HepG2 (cell line): ENCODE results near the gene PRR12. TPM values are rescaled to one million over a fixed set of nuclear protein-coding genes. Genes with fewer than 3 reads are reported as not detected.

Source experiments
- ESRRA ChIP-seq: sonication (generic); formaldehyde crosslinking; IDR thresholded peaks from 2 replicates; pipeline ENCODE4 v1.5.1; 2020; ENCODE audit warnings: mild to moderate bottlenecking, low read depth, missing genetic modification reagents
- KMT2B ChIP-seq: IDR thresholded peaks from 2 replicates; pipeline ENCODE4 v1.6.1; 2016; ENCODE audit warnings: missing genetic modification reagents, missing compliant biosample characterization
- RFX3 ChIP-seq: IDR thresholded peaks from 2 replicates; pipeline ENCODE4 v1.6.1; 2016; ENCODE audit warnings: missing biosample characterization, missing genetic modification reagents
- ZBTB1 ChIP-seq: sonication (generic); formaldehyde crosslinking; IDR thresholded peaks from 2 replicates; pipeline ENCODE4 v1.4.0; 2020; ENCODE audit warnings: missing genetic modification reagents, borderline replicate concordance
- ZNF567 ChIP-seq: sonication (generic); formaldehyde crosslinking; IDR thresholded peaks from 2 replicates; pipeline ENCODE4 v1.8.1; 2023; ENCODE audit warnings: mild to moderate bottlenecking, missing genetic modification reagents, borderline replicate concordance
- polyA plus RNA-seq, 8 experiments: library from polyadenylated mRNA; depleted of rRNA in 3 of 8; stranded (reverse) in 7 of 8; unstranded in 1 of 8; fragments of >200 nt; fragmentation: Illumina TruSeq in 4 of 8; extraction: Trizol in 4 of 8; gene quantifications; 2 replicates each; pipeline versions ENCODE4 v1.2.1 to v1.2.3, GENCODE V29; 2011 to 2016; ENCODE audit warnings: low read depth in 4 of 8, missing spikeins in 1 of 8, mixed read lengths in 1 of 8; ENCODE audit not compliant: insufficient read depth in 1 of 8
- total RNA-seq, 5 experiments: library from RNA; depleted of rRNA; stranded (reverse); fragments of >200 nt; fragmentation: Illumina TruSeq; extraction: Trizol; gene quantifications; 2 replicates each; pipeline ENCODE4 v1.2.3, GENCODE V29; 2016; ENCODE audit warnings: low read depth in 1 of 5
- TF ChIP-seq, protein P1 (sequence below): sonication (generic); formaldehyde crosslinking; IDR thresholded peaks from 2 replicates; pipeline ENCODE4 v1.4.0; 2020; ENCODE audit warnings: mild to moderate bottlenecking, missing genetic modification reagents, borderline replicate concordance
- TF ChIP-seq, protein P2 (sequence below): sonication (generic); formaldehyde crosslinking; IDR thresholded peaks from 2 replicates; pipeline ENCODE4 v1.4.0; 2020; ENCODE audit warnings: missing genetic modification reagents, borderline replicate concordance
- TF ChIP-seq, protein P3 (sequence below): sonication (generic); formaldehyde crosslinking; conservative IDR thresholded peaks from 2 replicates; pipeline ENCODE4 v1.4.0; 2020; ENCODE audit warnings: missing genetic modification reagents
- TF ChIP-seq, protein P4 (sequence below): sonication (generic); formaldehyde crosslinking; IDR thresholded peaks from 2 replicates; pipeline ENCODE4 v1.5.1; 2020; ENCODE audit warnings: missing genetic modification reagents, mild to moderate bottlenecking, borderline replicate concordance
- TF ChIP-seq, protein P5 (sequence below): sonication (generic); formaldehyde crosslinking; IDR thresholded peaks from 2 replicates; pipeline ENCODE4 v1.4.0; 2020; ENCODE audit warnings: mild to moderate bottlenecking, missing genetic modification reagents

PRR12 gene
- total and polyA plus RNA-seq, 2 of the 13 experiments (the other 11 are each of a cell fraction or from before 2014, with no cell fraction given), result 0.62 to 1.5 TPM

DNA sequence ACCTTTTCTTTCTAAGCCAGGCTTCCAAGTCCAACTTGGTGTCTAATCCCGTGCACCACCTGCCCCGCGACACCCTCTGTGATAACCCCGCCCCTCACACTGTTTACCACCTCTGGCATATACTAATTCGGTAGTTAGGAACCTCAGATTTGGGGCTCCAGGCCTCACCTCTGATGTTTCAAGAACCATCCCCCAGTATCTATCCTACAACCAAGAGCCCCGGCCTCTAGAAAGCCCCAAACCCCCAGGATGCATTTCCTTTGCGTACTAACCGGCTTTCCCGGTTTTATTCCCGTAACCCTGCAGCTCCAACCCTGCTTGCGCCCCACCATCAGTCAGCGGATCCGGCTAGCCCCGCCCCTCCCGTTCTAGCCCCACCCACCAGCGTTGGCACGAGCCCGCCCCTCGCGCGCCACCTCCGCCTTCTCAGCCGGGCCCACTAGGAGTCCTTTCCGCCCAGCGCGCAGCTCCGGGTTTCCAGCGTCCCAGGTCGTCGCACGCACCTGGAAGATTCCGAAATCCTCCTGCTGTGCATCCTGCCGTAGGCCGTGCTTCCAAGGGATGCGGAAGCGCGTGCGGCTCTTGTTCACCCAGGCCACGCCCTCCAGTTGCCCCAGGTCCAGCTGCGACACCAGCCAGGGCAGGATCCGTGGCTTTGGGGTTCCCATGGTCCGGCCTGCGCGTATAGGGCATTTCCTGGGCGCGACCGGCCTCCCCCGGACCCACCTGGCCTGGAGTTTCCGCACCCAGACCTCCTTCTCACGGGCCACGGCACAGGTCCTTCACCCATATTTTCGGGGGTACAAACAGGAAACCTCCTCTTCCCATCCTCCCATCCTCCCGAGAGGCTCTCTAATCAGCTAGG, 73.4 kb downstream of the PRR12 start (continued):
- TF ChIP-seq, protein P1, sequence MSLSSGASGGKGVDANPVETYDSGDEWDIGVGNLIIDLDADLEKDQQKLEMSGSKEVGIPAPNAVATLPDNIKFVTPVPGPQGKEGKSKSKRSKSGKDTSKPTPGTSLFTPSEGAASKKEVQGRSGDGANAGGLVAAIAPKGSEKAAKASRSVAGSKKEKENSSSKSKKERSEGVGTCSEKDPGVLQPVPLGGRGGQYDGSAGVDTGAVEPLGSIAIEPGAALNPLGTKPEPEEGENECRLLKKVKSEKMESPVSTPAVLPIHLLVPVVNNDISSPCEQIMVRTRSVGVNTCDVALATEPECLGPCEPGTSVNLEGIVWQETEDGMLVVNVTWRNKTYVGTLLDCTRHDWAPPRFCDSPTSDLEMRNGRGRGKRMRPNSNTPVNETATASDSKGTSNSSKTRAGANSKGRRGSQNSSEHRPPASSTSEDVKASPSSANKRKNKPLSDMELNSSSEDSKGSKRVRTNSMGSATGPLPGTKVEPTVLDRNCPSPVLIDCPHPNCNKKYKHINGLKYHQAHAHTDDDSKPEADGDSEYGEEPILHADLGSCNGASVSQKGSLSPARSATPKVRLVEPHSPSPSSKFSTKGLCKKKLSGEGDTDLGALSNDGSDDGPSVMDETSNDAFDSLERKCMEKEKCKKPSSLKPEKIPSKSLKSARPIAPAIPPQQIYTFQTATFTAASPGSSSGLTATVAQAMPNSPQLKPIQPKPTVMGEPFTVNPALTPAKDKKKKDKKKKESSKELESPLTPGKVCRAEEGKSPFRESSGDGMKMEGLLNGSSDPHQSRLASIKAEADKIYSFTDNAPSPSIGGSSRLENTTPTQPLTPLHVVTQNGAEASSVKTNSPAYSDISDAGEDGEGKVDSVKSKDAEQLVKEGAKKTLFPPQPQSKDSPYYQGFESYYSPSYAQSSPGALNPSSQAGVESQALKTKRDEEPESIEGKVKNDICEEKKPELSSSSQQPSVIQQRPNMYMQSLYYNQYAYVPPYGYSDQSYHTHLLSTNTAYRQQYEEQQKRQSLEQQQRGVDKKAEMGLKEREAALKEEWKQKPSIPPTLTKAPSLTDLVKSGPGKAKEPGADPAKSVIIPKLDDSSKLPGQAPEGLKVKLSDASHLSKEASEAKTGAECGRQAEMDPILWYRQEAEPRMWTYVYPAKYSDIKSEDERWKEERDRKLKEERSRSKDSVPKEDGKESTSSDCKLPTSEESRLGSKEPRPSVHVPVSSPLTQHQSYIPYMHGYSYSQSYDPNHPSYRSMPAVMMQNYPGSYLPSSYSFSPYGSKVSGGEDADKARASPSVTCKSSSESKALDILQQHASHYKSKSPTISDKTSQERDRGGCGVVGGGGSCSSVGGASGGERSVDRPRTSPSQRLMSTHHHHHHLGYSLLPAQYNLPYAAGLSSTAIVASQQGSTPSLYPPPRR (CRISPR knock-in tag), result no peak
- TF ChIP-seq, protein P2, sequence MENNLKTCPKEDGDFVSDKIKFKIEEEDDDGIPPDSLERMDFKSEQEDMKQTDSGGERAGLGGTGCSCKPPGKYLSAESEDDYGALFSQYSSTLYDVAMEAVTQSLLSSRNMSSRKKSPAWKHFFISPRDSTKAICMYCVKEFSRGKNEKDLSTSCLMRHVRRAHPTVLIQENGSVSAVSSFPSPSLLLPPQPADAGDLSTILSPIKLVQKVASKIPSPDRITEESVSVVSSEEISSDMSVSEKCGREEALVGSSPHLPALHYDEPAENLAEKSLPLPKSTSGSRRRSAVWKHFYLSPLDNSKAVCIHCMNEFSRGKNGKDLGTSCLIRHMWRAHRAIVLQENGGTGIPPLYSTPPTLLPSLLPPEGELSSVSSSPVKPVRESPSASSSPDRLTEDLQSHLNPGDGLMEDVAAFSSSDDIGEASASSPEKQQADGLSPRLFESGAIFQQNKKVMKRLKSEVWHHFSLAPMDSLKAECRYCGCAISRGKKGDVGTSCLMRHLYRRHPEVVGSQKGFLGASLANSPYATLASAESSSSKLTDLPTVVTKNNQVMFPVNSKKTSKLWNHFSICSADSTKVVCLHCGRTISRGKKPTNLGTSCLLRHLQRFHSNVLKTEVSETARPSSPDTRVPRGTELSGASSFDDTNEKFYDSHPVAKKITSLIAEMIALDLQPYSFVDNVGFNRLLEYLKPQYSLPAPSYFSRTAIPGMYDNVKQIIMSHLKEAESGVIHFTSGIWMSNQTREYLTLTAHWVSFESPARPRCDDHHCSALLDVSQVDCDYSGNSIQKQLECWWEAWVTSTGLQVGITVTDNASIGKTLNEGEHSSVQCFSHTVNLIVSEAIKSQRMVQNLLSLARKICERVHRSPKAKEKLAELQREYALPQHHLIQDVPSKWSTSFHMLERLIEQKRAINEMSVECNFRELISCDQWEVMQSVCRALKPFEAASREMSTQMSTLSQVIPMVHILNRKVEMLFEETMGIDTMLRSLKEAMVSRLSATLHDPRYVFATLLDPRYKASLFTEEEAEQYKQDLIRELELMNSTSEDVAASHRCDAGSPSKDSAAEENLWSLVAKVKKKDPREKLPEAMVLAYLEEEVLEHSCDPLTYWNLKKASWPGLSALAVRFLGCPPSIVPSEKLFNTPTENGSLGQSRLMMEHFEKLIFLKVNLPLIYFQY (CRISPR knock-in tag), result peak; percentile 55; the same call in 1 of the 2 replicates
- no peak for TF ChIP-seq ZBTB1 (CRISPR knock-in tag)
- TF ChIP-seq, protein P3, sequence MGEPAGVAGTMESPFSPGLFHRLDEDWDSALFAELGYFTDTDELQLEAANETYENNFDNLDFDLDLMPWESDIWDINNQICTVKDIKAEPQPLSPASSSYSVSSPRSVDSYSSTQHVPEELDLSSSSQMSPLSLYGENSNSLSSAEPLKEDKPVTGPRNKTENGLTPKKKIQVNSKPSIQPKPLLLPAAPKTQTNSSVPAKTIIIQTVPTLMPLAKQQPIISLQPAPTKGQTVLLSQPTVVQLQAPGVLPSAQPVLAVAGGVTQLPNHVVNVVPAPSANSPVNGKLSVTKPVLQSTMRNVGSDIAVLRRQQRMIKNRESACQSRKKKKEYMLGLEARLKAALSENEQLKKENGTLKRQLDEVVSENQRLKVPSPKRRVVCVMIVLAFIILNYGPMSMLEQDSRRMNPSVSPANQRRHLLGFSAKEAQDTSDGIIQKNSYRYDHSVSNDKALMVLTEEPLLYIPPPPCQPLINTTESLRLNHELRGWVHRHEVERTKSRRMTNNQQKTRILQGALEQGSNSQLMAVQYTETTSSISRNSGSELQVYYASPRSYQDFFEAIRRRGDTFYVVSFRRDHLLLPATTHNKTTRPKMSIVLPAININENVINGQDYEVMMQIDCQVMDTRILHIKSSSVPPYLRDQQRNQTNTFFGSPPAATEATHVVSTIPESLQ (CRISPR knock-in tag), result no peak
- TF ChIP-seq ESRRA (CRISPR knock-in tag), result no peak
- TF ChIP-seq, protein P4, sequence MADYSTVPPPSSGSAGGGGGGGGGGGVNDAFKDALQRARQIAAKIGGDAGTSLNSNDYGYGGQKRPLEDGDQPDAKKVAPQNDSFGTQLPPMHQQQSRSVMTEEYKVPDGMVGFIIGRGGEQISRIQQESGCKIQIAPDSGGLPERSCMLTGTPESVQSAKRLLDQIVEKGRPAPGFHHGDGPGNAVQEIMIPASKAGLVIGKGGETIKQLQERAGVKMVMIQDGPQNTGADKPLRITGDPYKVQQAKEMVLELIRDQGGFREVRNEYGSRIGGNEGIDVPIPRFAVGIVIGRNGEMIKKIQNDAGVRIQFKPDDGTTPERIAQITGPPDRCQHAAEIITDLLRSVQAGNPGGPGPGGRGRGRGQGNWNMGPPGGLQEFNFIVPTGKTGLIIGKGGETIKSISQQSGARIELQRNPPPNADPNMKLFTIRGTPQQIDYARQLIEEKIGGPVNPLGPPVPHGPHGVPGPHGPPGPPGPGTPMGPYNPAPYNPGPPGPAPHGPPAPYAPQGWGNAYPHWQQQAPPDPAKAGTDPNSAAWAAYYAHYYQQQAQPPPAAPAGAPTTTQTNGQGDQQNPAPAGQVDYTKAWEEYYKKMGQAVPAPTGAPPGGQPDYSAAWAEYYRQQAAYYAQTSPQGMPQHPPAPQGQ (CRISPR knock-in tag), result no peak; the same call in 1 of the 2 replicates
- no peak for TF ChIP-seq ZNF567 (CRISPR knock-in tag)
- peak; percentile 45; the same call in 1 of the 2 replicates for TF ChIP-seq KMT2B (CRISPR knock-in tag)
- TF ChIP-seq, protein P5, sequence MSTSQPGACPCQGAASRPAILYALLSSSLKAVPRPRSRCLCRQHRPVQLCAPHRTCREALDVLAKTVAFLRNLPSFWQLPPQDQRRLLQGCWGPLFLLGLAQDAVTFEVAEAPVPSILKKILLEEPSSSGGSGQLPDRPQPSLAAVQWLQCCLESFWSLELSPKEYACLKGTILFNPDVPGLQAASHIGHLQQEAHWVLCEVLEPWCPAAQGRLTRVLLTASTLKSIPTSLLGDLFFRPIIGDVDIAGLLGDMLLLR (CRISPR knock-in tag), result no peak
- no peak for TF ChIP-seq RFX3 (CRISPR knock-in tag)
